OCI-LY7 (cell line): ENCODE data around the gene RAB15.

Source experiments
- EZH2phosphoT487 ChIP-seq: fragments of 200-600 bp; sonication (generic); IDR thresholded peaks from 2 replicates; pipeline ENCODE4 v1.6.1; 2018; ENCODE audit warnings: low read depth, borderline replicate concordance, mild to moderate bottlenecking, mixed run types, antibody characterized with exemption, low read length, moderate library complexity, mixed read lengths
- TF ChIP-seq, protein P1 (sequence below): fragments of 200-600 bp; sonication (generic); conservative IDR thresholded peaks from 2 replicates; pipeline ENCODE4 v1.5.1; 2014; ENCODE audit warnings: mild to moderate bottlenecking, antibody characterized with exemption, low read length, moderate library complexity, mixed read lengths

DNA sequence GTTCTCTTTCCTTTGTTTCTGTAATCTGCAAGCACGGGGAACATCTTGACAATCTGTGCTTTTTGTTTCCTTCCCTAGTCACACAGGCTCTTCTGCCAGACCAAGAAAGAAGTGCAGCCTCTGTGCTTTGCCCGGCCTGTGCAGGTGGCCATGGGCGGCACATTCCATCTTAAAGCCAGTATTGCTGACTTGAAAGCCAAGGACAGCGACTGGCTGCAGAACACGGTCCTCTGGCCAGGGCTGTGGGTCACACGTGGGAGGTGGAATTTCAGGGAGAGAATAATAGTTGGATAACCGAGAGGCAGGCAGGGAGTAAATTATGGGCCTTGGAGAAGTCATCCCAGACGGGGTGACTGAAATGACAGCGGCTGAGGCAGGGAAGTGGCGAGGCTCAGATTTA lies 39.4 kb upstream of the RAB15 start:
- TF ChIP-seq, protein P1, sequence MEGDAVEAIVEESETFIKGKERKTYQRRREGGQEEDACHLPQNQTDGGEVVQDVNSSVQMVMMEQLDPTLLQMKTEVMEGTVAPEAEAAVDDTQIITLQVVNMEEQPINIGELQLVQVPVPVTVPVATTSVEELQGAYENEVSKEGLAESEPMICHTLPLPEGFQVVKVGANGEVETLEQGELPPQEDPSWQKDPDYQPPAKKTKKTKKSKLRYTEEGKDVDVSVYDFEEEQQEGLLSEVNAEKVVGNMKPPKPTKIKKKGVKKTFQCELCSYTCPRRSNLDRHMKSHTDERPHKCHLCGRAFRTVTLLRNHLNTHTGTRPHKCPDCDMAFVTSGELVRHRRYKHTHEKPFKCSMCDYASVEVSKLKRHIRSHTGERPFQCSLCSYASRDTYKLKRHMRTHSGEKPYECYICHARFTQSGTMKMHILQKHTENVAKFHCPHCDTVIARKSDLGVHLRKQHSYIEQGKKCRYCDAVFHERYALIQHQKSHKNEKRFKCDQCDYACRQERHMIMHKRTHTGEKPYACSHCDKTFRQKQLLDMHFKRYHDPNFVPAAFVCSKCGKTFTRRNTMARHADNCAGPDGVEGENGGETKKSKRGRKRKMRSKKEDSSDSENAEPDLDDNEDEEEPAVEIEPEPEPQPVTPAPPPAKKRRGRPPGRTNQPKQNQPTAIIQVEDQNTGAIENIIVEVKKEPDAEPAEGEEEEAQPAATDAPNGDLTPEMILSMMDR: no peak
- TF ChIP-seq EZH2phosphoT487: no peak
